Measurements from ENCODE around the gene SEMA4G. TPM values are rescaled to one million over a fixed set of nuclear protein-coding genes. Genes with fewer than 3 reads are reported as not detected.

SEMA4G gene
- total and polyA plus RNA-seq, 2 experiments from 2014 or later, result 5.3 to 8.5 TPM

GRCh38 chr10:100986952-100987684 is 17.8 kb downstream of the SEMA4G start, which contains the start of the genes MRPL43 and TWNK:
Gene MRPL43 (minus strand): TSS chr10:100987497. CDS start chr10:100987443, 54 bp downstream.
Gene TWNK (plus strand): TSS chr10:100987543. CDS start chr10:100988211, 668 bp downstream.
- TF ChIP-seq POLR2AphosphoS5 (IDR thresholded peaks at IDR 0.05; ENCODE audit: low read depth), result peak; percentile 89
- TF ChIP-seq CREB1 (CRISPR knock-in tag; IDR thresholded peaks at IDR 0.05; ENCODE audit: low read depth), result no peak
- TF ChIP-seq, protein P1, sequence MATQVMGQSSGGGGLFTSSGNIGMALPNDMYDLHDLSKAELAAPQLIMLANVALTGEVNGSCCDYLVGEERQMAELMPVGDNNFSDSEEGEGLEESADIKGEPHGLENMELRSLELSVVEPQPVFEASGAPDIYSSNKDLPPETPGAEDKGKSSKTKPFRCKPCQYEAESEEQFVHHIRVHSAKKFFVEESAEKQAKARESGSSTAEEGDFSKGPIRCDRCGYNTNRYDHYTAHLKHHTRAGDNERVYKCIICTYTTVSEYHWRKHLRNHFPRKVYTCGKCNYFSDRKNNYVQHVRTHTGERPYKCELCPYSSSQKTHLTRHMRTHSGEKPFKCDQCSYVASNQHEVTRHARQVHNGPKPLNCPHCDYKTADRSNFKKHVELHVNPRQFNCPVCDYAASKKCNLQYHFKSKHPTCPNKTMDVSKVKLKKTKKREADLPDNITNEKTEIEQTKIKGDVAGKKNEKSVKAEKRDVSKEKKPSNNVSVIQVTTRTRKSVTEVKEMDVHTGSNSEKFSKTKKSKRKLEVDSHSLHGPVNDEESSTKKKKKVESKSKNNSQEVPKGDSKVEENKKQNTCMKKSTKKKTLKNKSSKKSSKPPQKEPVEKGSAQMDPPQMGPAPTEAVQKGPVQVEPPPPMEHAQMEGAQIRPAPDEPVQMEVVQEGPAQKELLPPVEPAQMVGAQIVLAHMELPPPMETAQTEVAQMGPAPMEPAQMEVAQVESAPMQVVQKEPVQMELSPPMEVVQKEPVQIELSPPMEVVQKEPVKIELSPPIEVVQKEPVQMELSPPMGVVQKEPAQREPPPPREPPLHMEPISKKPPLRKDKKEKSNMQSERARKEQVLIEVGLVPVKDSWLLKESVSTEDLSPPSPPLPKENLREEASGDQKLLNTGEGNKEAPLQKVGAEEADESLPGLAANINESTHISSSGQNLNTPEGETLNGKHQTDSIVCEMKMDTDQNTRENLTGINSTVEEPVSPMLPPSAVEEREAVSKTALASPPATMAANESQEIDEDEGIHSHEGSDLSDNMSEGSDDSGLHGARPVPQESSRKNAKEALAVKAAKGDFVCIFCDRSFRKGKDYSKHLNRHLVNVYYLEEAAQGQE (IDR thresholded peaks at IDR 0.05; ENCODE audit: unreplicated experiment), result peak; percentile 4
- no peak for TF ChIP-seq ZNF331 (CRISPR knock-in tag; IDR thresholded peaks at IDR 0.05; ENCODE audit: low read depth)
- peak; percentile 82 for TF ChIP-seq ETS1 (IDR thresholded peaks at IDR 0.05)
- no peak for TF ChIP-seq ZNF462 (CRISPR knock-in tag; IDR thresholded peaks at IDR 0.05)
- Histone ChIP-seq H3K4me3 (peak within 1 kb of the TSS; percentile 100), H3K36me3 (ENCODE audit: insufficient read depth) (peaks cover 17% of the 10 kb centered on the region), H4K20me1 (replicated peaks; ENCODE audit: insufficient read depth) (peaks cover 28% of the 10 kb centered on the region), H3K27me3 (ENCODE audit: insufficient read depth) (no peaks in the 10 kb centered on the region), H3K4me2 (peak within 1 kb of the TSS; percentile 96), H3K4me1 (ENCODE audit: insufficient read depth) (no peaks in the 10 kb centered on the region), H3K79me2 (replicated peaks; ENCODE audit: insufficient read depth) (peaks cover 48% of the 10 kb centered on the region), H3K9me2 (ENCODE audit: insufficient read depth) (no peaks in the 10 kb centered on the region), H2AFZ (peak within 1 kb of the TSS; percentile 99), H3F3A (replicated peaks; ENCODE audit: low read depth) (peaks cover 14% of the 10 kb centered on the region), H3K27ac (ENCODE audit: low read depth) (peak within 1 kb of the TSS; percentile 83)
- ATAC-seq (peak; percentile 95), DNase-seq (ENCODE audit: low spot score) (peak; percentile 96)
- Mint-ChIP-seq H3K36me3 (ENCODE audit: low read depth) (peaks cover 36% of the 10 kb centered on the region), H3K4me1 (peaks cover 12% of the 10 kb centered on the region), H3K27ac (peak within 1 kb of the TSS; percentile 97), H3K9me3 (peaks cover 2% of the 10 kb centered on the region; the same call in 1 of the 3 replicates), H3K4me3 (peak within 1 kb of the TSS; percentile 97), H3K27me3 (ENCODE audit: insufficient read depth, low read depth, poor library complexity) (peaks cover 18% of the 10 kb centered on the region)
